ENCODE results near the gene GIGYF2.
"Not testable (repeated sequence)": the region's sequence is repeated elsewhere in the genome, so short reads cannot be mapped to it uniquely, and the experiment has no call there.

Gene GIGYF2

DNA sequence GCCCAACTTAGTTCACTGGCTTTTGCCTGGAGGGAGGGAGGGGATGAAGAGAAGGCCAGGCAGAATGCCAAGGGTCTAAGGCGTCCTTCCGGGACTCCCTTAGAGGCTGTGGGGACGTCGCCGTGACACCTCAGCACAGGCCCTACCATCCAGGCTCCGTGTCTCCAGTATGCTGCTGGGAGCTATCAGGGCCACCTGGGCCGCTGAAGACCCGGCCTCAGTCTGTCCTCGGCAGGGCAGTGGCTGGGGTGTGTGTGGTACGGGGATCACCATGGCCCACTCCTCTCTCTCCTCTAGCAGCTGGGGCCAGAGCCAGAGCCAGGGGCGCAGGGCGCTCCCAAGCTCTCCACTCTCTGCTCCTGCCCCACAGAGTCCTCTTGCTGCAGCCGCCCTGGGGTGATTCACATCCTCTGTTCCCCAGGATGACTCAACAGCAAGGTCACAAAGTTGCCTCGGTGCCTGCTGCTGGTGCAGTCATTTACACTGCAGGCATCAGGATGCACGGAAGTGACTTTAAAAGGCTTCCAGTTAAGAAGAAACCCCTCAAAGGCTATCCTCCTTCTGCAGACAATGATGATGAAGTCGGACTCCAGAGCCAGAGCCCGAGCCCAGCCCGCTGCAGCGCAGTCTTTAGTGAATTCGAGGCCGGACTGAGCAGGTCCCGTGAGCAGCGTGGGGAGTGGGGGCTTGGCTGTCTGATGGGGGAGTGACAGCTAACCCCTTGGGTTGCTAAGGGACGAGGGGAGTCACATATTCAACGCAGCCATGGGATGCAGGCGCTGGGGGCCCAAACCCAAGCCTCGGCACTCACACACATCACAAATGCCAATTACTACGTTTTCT is 204.8 kb downstream of the GIGYF2 start:
- no peaks in the 10 kb centered on the region for H3K9me3 Mint-ChIP-seq
- no peak overlapping the region for H3K27ac Mint-ChIP-seq
- peak; percentile 60 for DNase-seq (ENCODE audit: low spot score)
- H3K4me3 Mint-ChIP-seq: no peak overlapping the region
- H3K4me1 Mint-ChIP-seq (ENCODE audit: low read depth): no peaks in the 10 kb centered on the region
- no peaks in the 10 kb centered on the region for H3K27me3 Mint-ChIP-seq (ENCODE audit: low read depth)
- H3K36me3 Mint-ChIP-seq (ENCODE audit: low read depth): no peaks in the 10 kb centered on the region

DNA sequence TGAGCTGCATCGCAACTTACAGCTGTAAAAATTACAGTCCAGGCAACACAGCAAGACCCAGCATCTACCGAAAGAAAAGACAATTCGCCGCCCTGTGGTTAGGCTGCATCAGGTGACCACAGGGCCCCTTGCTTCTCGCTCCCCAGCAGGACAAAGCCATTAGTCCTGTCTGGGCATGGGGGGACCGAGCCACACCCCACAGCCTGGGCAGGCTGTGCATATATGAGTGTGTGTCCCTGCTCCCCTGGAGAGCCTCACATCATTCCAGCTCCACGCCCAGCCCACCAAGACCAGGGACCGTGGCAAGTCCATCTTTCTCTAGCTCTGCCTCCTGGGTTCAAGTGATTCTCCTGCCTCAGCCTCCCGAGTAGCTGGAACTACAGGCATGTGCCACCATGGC is 206.9 kb downstream of the GIGYF2 start:
- H3K36me3 Mint-ChIP-seq (ENCODE audit: low read depth): no peaks in the 10 kb centered on the region
- no peak overlapping the region for H3K4me3 Mint-ChIP-seq
- H3K27ac Mint-ChIP-seq: no peak overlapping the region
- H3K4me1 Mint-ChIP-seq (ENCODE audit: low read depth): no peaks in the 10 kb centered on the region
- H3K9me3 Mint-ChIP-seq: no peaks in the 10 kb centered on the region
- H3K27me3 Mint-ChIP-seq (ENCODE audit: low read depth): no peaks in the 10 kb centered on the region
- no peak for DNase-seq (ENCODE audit: low spot score)

DNA sequence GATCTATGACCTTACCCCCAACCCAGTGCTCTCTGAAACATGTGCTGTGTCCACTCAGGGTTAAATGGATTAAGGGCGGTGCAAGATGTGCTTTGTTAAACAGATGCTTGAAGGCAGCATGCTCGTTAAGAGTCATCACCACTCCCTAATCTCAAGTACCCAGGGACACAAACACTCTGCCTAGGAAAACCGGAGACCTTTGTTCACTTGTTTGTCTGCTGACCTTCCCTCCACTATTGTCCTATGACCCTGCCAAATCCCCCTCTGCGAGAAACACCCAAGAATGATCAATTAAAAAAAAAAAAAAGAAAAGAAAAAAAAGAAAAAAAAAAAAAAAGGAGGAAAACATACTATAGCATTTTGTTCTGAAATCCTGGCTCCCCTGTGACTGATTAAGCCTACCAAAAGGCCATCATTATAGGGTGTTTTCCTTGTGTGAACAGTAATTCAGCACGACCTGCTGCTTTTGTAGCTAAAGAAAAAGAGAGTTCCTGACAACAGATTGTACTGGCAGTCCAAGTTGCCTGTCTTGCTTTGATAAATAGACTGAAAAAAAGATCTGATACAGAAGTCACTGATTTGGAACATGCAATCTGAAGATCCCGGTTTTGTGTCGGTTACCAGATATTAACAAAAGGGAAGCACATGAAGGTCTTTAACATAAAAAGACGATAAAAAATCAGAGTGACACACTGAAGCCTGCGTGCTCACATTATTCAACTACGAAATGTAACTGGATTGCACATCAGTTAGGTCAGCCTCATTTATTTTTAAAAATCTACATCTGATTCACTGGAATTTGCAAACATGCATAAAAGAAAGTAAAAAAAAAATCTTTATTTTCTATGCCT is 210.0 kb downstream of the GIGYF2 start:
- not testable (repeated sequence) for H3K4me1 Mint-ChIP-seq (ENCODE audit: low read depth); H3K36me3 Mint-ChIP-seq (ENCODE audit: low read depth); H3K4me3 Mint-ChIP-seq; DNase-seq (ENCODE audit: low spot score); H3K27ac Mint-ChIP-seq
- H3K9me3 Mint-ChIP-seq: peaks cover 15% of the 10 kb centered on the region
- H3K27me3 Mint-ChIP-seq (ENCODE audit: low read depth): peaks cover 18% of the 10 kb centered on the region

DNA sequence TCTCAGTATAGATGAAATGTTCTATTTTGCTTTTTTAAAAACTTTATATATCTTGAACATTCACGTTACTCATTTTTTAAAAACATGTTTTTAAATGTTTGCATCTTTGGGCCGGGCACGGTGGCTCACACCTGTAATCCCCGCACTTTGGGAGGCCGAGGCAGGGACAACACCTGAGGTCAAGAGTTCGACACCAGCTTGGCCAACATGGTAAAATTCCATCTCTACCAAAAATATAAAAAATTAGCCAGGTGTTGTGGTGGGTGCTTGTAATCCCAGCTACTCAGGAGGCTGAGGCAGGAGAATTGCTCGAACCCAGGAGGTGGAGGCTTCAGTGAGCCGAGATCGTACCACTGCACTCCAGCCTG is 210.6 kb downstream of the GIGYF2 start:
- Mint-ChIP-seq H3K27me3 (ENCODE audit: low read depth) (peaks cover 18% of the 10 kb centered on the region), H3K9me3 (peaks cover 15% of the 10 kb centered on the region)
- DNase-seq (ENCODE audit: low spot score); H3K4me3 Mint-ChIP-seq; H3K27ac Mint-ChIP-seq; H3K36me3 Mint-ChIP-seq (ENCODE audit: low read depth); H3K4me1 Mint-ChIP-seq (ENCODE audit: low read depth): not testable (repeated sequence)

DNA sequence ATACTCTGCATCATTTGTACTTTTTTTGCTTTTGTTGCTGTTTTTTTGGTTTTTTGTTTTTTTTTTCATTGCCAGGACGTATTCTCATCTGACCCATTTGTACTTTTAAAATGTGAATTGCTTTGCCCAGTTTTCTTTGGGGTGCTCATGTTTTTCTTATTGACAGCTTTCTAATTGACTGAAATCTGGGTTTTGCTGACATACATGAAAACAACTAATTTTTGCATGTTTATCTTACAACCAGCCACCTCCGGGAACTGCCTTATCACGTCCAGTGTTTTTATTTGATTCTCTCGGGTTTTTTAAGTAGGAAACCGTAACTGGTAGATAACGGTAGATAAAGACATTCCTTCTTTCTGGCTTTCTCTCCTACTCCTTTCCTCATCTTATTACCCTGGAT is 211.6 kb downstream of the GIGYF2 start:
- no peak for DNase-seq (ENCODE audit: low spot score)
- Mint-ChIP-seq H3K27me3 (ENCODE audit: low read depth) (peaks cover 20% of the 10 kb centered on the region), H3K27ac (no peak overlapping the region), H3K9me3 (peaks cover 15% of the 10 kb centered on the region), H3K4me1 (ENCODE audit: low read depth) (no peaks in the 10 kb centered on the region), H3K36me3 (ENCODE audit: low read depth) (no peaks in the 10 kb centered on the region), H3K4me3 (no peak overlapping the region)
